Upper lobe of right lung (tissue), 1 donor: ENCODE measurements around the gene GK2. TPM values are rescaled to one million over a fixed set of nuclear protein-coding genes. Genes with fewer than 3 reads are reported as not detected.

Source experiments
- ATAC-seq: fragments of 200-7000 bp; cut with Tn5 transposase; one replicate; pipeline ENCODE4 v1.9.1; 2020; ENCODE audit warnings: mild to moderate bottlenecking, moderate library complexity
- DNase-seq: peaks from one replicate; pipeline ENCODE4 v3.0.0-alpha.2; 2020
- H3K27ac ChIP-seq: fragments of 200-600 bp; one replicate; pipeline ENCODE4 v1.8.0; 2022
- H3K27me3 ChIP-seq: fragments of 200-600 bp; one replicate; pipeline ENCODE4 v1.8.0; 2022; ENCODE audit warnings: mild to moderate bottlenecking
- H3K36me3 ChIP-seq: fragments of 200-600 bp; one replicate; pipeline ENCODE4 v1.8.0; 2022
- H3K4me1 ChIP-seq: fragments of 200-600 bp; one replicate; pipeline ENCODE4 v1.8.0; 2022
- H3K4me3 ChIP-seq: fragments of 200-600 bp; one replicate; pipeline ENCODE4 v1.8.0; 2022; ENCODE audit warnings: mild to moderate bottlenecking
- H3K9me3 ChIP-seq: fragments of 200-600 bp; one replicate; pipeline ENCODE4 v1.8.0; 2022
- intact Hi-C: fragments of 100-400 bp; cut with DNase I; formaldehyde crosslinking; loops from one replicate; pipeline ENCODE4 v1.11.0; 2022
- total RNA-seq: library from RNA; stranded (reverse); fragmentation: NEBNext Ultra II Directional; extraction: Animal tissue kit (Norgen Biotek cat#: 25700); gene quantifications from one replicate; pipeline ENCODE4 v1.2.1, GENCODE V29; 2021
- TF ChIP-seq, protein P1 (sequence below): fragments of 200-600 bp; IDR thresholded peaks from one replicate; pipeline ENCODE4 v1.8.0; 2022; ENCODE audit warnings: antibody characterized with exemption
- donor health status: DM: no; HTN: yes; CAD: no; lungs with severe emphysema.

GK2 gene
- total RNA-seq, 1 donor from 2014 or later, result not detected

- intact Hi-C loops, result no loop called here
- TF ChIP-seq, protein P1, sequence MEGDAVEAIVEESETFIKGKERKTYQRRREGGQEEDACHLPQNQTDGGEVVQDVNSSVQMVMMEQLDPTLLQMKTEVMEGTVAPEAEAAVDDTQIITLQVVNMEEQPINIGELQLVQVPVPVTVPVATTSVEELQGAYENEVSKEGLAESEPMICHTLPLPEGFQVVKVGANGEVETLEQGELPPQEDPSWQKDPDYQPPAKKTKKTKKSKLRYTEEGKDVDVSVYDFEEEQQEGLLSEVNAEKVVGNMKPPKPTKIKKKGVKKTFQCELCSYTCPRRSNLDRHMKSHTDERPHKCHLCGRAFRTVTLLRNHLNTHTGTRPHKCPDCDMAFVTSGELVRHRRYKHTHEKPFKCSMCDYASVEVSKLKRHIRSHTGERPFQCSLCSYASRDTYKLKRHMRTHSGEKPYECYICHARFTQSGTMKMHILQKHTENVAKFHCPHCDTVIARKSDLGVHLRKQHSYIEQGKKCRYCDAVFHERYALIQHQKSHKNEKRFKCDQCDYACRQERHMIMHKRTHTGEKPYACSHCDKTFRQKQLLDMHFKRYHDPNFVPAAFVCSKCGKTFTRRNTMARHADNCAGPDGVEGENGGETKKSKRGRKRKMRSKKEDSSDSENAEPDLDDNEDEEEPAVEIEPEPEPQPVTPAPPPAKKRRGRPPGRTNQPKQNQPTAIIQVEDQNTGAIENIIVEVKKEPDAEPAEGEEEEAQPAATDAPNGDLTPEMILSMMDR, result no peak
- no peak for ATAC-seq
These were observed 45.4 kb downstream of the GK2 start for GRCh38 chr4:79362626-79363025.

DNA sequence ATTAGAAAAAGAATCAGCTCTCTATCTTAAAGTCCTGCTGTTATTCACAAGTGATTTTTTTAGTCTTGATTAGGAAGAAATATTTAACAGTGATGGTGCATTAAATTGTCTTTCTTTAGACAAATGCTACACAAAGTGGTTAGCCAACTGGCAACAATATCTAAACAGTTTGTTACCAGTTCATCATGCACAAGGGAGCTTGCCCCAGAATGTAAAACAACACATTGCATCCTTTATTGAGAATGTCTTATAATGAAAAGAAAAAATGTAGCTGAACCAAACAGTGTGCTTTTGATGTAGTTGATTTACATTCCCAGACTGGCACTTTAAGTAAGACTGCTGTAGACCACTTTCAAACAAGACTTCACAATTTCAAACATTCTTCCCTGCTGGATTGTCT, 48.0 kb downstream of the GK2 start:
- intact Hi-C loops, result no loop called here
- Histone ChIP-seq H3K36me3 (no peaks in the 10 kb centered on the region), H3K4me3 (no peak overlapping the region), H3K27me3 (no peaks in the 10 kb centered on the region), H3K4me1 (no peaks in the 10 kb centered on the region), H3K9me3 (no peaks in the 10 kb centered on the region), H3K27ac (no peak overlapping the region)
- ATAC-seq (no peak), DNase-seq (no peak)
- TF ChIP-seq, protein P1, result no peak

More at GRCh38 chr4:79362626-79363025, 45.4 kb downstream of the GK2 start:
- H3K27me3 ChIP-seq, result no peaks in the 10 kb centered on the region
- no peak for DNase-seq
- H3K4me1 ChIP-seq, result no peaks in the 10 kb centered on the region
- no peak overlapping the region for H3K27ac ChIP-seq
- H3K36me3 ChIP-seq, result no peaks in the 10 kb centered on the region
- no peaks in the 10 kb centered on the region for H3K9me3 ChIP-seq
- no peak overlapping the region for H3K4me3 ChIP-seq

DNA sequence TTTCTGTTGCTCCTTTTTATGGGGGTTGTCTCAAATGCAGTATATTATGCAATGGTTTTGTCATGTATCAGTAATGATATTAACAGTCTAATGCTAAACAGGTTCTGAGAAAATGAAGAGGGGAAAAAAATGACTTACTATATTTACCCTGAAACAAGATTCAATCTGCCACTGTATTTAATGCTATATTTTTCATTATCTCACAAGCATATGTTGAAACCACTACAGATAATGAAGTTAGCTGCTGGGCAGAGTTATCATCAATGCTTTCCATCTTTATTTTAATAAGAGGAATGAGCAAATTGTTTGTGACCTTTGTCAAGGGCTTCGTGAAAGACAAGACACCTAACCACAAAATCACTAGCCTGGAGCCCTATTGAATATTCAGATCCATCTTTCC, 49.6 kb downstream of the GK2 start:
- no peak overlapping the region for H3K27ac ChIP-seq
- TF ChIP-seq, protein P1, result no peak
- no peak overlapping the region for H3K4me3 ChIP-seq
- H3K36me3 ChIP-seq, result no peaks in the 10 kb centered on the region
- H3K4me1 ChIP-seq, result no peaks in the 10 kb centered on the region
- intact Hi-C loops, result no loop called here
- no peaks in the 10 kb centered on the region for H3K27me3 ChIP-seq
- ATAC-seq (no peak), DNase-seq (no peak)
- H3K9me3 ChIP-seq, result no peaks in the 10 kb centered on the region

DNA sequence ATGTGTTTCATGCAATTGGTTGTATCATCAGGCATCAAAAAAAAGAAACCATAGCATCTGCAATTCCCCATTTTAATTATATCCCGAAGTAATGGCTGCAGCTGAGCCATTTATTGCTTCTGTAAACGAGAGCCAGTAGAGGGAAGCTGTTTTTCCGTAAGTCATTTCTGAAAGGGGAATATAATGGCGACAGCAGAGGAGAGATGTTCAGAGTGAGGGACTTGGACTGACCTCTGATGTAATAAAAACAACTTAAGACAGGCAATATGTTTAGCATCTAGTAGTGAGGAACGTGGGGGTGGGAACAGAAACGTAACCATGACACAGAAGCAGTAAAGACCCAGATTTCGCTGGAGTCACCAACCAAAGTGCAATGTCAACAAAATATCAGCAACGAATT, 50.7 kb downstream of the GK2 start:
- H3K27me3 ChIP-seq, result no peaks in the 10 kb centered on the region
- H3K9me3 ChIP-seq, result no peaks in the 10 kb centered on the region
- no peaks in the 10 kb centered on the region for H3K4me1 ChIP-seq
- ATAC-seq, result no peak
- no peaks in the 10 kb centered on the region for H3K36me3 ChIP-seq
- no peak overlapping the region for H3K4me3 ChIP-seq
- DNase-seq, result no peak
- intact Hi-C loops, result no loop called here
- no peak overlapping the region for H3K27ac ChIP-seq
- TF ChIP-seq, protein P1, result no peak

Other genes starting within 250 kb of the GK2 start
- gene NAA11, start 82.2 kb downstream of the GK2 start, total RNA-seq, result not detected